GM23248 (cell line): ENCODE measurements around the gene VSTM2A.

Experiments used
- EZH2 ChIP-seq: fragments of 200-600 bp; sonication (generic); IDR thresholded peaks from 2 replicates; pipeline ENCODE4 v1.6.1; 2018; ENCODE audit warnings: antibody characterized with exemption, mild to moderate bottlenecking; ENCODE audit not compliant: insufficient read depth, poor library complexity, severe bottlenecking
- EZH2phosphoT487 ChIP-seq: fragments of 200-600 bp; sonication (generic); IDR thresholded peaks from 2 replicates; pipeline ENCODE4 v1.6.1; 2018; ENCODE audit warnings: antibody characterized with exemption, moderate library complexity, mild to moderate bottlenecking, low read depth; ENCODE audit not compliant: insufficient read depth

- TF ChIP-seq EZH2: no peak
- no peak for TF ChIP-seq EZH2phosphoT487
These were observed 39.3 kb downstream of the VSTM2A start for GRCh38 chr7:54581511-54581910.
